WERI-Rb-1 (cell line): Measurements from ENCODE around the gene MYO9A.

Source experiments
- DNase-seq: peaks from one replicate; pipeline ENCODE4 v3.0.0-alpha.2; 2020
- H3K27ac ChIP-seq: fragments of 250-450 bp; sonication (Bioruptor Pico); 2 replicates; pipeline ENCODE4 v1.5.1; 2020; ENCODE audit warnings: mild to moderate bottlenecking, moderate library complexity
- H3K27me3 ChIP-seq: fragments of 250-450 bp; sonication (Bioruptor Pico); 2 replicates; pipeline ENCODE4 v1.5.1; 2021; ENCODE audit warnings: mild to moderate bottlenecking, low read depth, moderate library complexity; ENCODE audit not compliant: insufficient read depth, severe bottlenecking
- H3K36me3 ChIP-seq: fragments of 250-450 bp; sonication (Bioruptor Pico); 2 replicates; pipeline ENCODE4 v1.5.1; 2020; ENCODE audit warnings: mild to moderate bottlenecking, moderate library complexity
- H3K4me3 ChIP-seq: 2 replicates; pipeline ENCODE4 v1.5.1; 2011; ENCODE audit warnings: low read depth, mild to moderate bottlenecking, control low read depth, low read length
- H3K9me3 ChIP-seq: fragments of 250-450 bp; sonication (Bioruptor Pico); 2 replicates; pipeline ENCODE4 v1.5.1; 2021; ENCODE audit warnings: mild to moderate bottlenecking, moderate library complexity; ENCODE audit not compliant: severe bottlenecking
- CTCF ChIP-seq: IDR thresholded peaks from 2 replicates; pipeline ENCODE4 v1.5.1; 2011; ENCODE audit warnings: low read depth, mild to moderate bottlenecking, control low read depth, inconsistent platforms, low read length

MYO9A gene

DNA sequence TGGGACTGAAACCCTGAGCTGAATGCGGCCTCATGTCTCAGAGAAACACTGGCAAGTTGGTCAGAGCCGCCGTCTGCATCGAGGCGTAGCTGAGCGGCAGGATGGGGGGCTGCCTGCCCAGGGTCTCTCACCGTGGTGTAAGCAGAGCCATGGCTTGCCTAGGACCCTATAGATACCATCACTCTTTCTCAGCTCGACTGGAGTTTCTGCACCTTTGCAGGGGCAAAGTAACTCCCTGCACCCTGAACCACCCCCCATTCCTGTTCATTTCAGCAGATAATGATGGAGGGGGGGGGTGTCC lies 336.0 kb downstream of the MYO9A start:
- no peak for DNase-seq
- H3K27ac ChIP-seq = no peak overlapping the region
- TF ChIP-seq CTCF = no peak

GRCh38 chr15:71781179-71781964 lies 336.6 kb downstream of the MYO9A start:
- no peak for TF ChIP-seq CTCF
- Histone ChIP-seq H3K27ac (no peak overlapping the region), H3K9me3 (no peaks in the 10 kb centered on the region), H3K36me3 (no peaks in the 10 kb centered on the region), H3K27me3 (no peaks in the 10 kb centered on the region), H3K4me3 (no peak overlapping the region)
- no peak for DNase-seq

More for the DNA sequence above, 336.0 kb downstream of the MYO9A start:
- H3K4me3 ChIP-seq = no peak overlapping the region
- no peaks in the 10 kb centered on the region for H3K9me3 ChIP-seq
- H3K36me3 ChIP-seq = no peaks in the 10 kb centered on the region
- no peaks in the 10 kb centered on the region for H3K27me3 ChIP-seq

DNA sequence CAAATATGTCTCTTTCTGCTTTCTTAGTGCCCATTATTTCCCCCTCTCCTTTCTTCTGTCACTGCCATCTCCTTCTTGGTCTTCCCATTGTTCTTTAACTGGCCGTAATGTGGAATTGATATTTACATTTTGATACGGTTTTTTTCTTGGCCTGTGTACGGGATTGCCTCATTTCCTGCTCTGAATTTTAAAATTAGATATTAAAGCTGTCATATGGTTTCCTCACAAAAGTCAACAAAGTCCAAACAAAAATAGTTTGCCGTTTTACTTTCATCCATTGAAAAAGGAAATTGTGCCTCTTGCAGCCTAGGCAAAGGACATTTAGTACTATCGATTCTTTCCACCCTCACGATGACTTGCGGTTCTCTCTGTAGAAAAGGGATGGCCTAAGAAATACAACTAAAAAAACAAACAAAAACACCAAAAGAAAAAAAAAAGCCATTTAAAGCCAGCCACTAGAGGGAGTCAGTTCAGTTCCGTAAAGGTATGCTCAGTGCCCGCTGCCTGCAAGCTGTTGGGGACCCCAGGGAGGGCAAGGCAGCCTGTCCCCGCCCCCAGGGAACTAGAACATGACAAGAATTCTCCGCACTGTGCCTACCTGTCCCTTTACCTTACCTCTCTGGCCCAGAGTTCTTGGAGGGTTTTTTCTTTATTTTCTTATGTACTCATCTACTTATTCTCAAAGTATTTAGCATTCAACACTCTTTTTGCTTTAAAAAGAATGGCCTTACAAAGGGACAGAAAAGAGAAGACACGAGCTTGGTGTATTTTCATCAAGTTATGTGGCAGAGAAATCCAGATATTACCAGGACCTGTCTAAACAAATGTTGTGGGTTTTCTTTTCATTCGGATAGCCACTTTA lies 337.6 kb downstream of the MYO9A start:
- H3K36me3 ChIP-seq = no peaks in the 10 kb centered on the region
- H3K27me3 ChIP-seq = no peaks in the 10 kb centered on the region
- DNase-seq = peak; percentile 55
- H3K4me3 ChIP-seq = no peak overlapping the region
- H3K27ac ChIP-seq = no peak overlapping the region
- H3K9me3 ChIP-seq = no peaks in the 10 kb centered on the region
- TF ChIP-seq CTCF = peak; percentile 74

DNA sequence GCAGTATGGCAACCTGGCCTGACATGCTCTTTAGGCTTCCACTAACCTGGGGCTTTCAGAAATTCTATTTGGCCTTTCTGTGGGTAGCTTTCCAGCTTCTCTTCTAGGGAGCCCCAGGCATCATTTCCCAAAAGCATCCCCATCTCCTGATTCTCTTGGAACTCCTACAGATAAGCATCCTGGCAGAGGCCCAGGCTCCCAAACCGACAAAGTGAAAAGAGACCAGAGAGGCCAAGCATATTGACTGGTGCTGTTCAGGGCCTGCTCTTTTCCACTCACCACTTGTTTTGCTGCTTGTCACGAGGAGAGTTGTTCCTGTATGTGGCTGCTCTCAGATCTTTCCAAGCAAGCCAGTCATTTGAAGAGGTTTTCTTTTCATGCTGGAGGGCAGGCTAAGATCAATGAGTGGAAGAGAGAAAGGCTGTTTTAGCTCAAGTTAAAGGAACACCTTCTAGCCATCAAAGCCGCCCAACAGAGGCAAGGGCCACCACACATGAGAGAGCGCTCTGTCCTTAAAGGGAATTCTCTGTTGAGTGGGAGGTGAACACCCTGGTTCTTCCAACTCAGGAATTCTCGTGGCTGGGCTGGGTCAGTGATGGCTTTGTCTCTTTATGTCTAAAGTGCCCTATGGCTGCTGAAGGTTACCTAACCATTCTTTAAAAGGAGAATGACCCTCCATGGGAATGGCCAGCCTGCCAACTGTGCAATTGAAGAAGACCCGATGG lies 338.7 kb downstream of the MYO9A start:
- Histone ChIP-seq H3K9me3 (no peaks in the 10 kb centered on the region), H3K27ac (no peak overlapping the region), H3K27me3 (no peaks in the 10 kb centered on the region), H3K36me3 (no peaks in the 10 kb centered on the region), H3K4me3 (no peak overlapping the region)
- TF ChIP-seq CTCF = no peak
- no peak for DNase-seq

DNA sequence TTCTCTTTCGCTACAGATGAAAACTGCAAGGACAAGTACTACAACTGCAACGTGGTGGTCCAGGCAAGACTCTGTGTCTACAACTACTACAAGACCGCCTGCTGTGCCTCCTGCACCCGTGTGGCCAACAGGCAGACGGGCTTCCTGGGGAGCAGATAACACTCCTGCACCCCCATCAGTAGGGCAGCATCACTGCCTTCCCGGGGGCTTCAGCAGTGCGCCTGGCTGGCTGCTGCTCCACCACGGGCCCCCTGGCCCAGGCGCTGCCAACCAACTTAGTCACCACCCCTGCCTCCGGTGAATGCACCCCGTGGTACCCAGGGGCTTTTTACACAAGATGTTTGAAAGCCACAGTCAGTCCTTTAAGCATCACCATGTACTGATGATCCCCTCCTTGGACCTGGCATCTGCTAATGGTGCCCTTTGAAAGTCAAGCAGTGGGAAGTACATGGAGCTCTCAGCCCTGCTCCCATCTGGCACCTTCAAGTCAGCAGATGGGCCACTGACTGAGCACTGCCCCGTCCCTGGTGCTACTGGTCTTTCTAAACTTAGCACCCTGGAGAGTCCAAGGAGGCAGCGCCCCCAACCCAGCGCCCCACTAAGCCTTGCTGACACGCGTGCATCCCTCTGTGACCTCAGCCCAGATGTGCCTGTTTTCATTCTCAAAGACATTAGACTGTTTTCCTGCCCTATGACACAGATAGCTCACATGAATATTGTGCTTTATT lies 340.6 kb downstream of the MYO9A start:
- Histone ChIP-seq H3K27me3 (no peaks in the 10 kb centered on the region), H3K9me3 (no peaks in the 10 kb centered on the region), H3K4me3 (no peak overlapping the region), H3K36me3 (no peaks in the 10 kb centered on the region), H3K27ac (no peak overlapping the region)
- TF ChIP-seq CTCF = no peak
- peak; percentile 50 for DNase-seq
